HepG2 (cell line): ENCODE measurements around the gene PPP1CC. TPM values are rescaled to one million over a fixed set of nuclear protein-coding genes. Genes with fewer than 3 reads are reported as not detected.

ENCODE experiments used
- ATF1 ChIP-seq: IDR thresholded peaks from 2 replicates; pipeline ENCODE4 v1.6.1; 2016; ENCODE audit warnings: mild to moderate bottlenecking, control low read depth
- ATF7 ChIP-seq, 2 experiments: fragments of 450-650 bp in 1 of 2; sonication (generic) in 1 of 2; formaldehyde crosslinking in 1 of 2; IDR thresholded peaks; 2 replicates each; pipeline versions ENCODE4 v1.4.0 to v1.6.1; 2016 to 2020; ENCODE audit warnings: antibody characterized with exemption in 1 of 2, mild to moderate bottlenecking in 1 of 2, missing genetic modification reagents in 1 of 2
- BORCS8-MEF2B ChIP-seq: sonication (generic); formaldehyde crosslinking; IDR thresholded peaks from 2 replicates; pipeline ENCODE4 v1.8.0; 2022; ENCODE audit warnings: mild to moderate bottlenecking, missing genetic modification reagents
- ERF ChIP-seq: IDR thresholded peaks from 2 replicates; pipeline ENCODE4 v1.6.1; 2018; ENCODE audit warnings: missing biosample characterization, missing genetic modification reagents
- IKZF5 ChIP-seq: IDR thresholded peaks from 2 replicates; pipeline ENCODE4 v1.6.1; 2018; ENCODE audit warnings: missing genetic modification reagents, mild to moderate bottlenecking, missing compliant biosample characterization
- NR2C2 ChIP-seq: sonication (generic); formaldehyde crosslinking; IDR thresholded peaks from 2 replicates; pipeline ENCODE4 v1.4.0; 2020; ENCODE audit warnings: missing genetic modification reagents, mild to moderate bottlenecking, moderate library complexity, borderline replicate concordance
- RAD51 ChIP-seq: fragments of 450-650 bp; IDR thresholded peaks from 2 replicates; pipeline ENCODE4 v1.6.1; 2016; ENCODE audit warnings: borderline replicate concordance
- RNF219 ChIP-seq: sonication (generic); formaldehyde crosslinking; IDR thresholded peaks from 2 replicates; pipeline ENCODE4 v1.5.0; 2020; ENCODE audit warnings: mild to moderate bottlenecking, missing genetic modification reagents
- SP5 ChIP-seq: IDR thresholded peaks from 2 replicates; pipeline ENCODE4 v1.6.1; 2016; ENCODE audit warnings: low read depth, borderline replicate concordance
- STAT5B ChIP-seq: sonication (generic); formaldehyde crosslinking; IDR thresholded peaks from 2 replicates; pipeline ENCODE4 v1.4.0; 2020; ENCODE audit warnings: missing genetic modification reagents
- THAP8 ChIP-seq: sonication (generic); formaldehyde crosslinking; IDR thresholded peaks from 2 replicates; pipeline ENCODE4 v1.5.1; 2020; ENCODE audit warnings: missing genetic modification reagents, mild to moderate bottlenecking, borderline replicate concordance
- ZBED4 ChIP-seq: sonication (generic); formaldehyde crosslinking; IDR thresholded peaks from 2 replicates; pipeline ENCODE4 v1.4.0; 2020; ENCODE audit warnings: missing genetic modification reagents, borderline replicate concordance
- ZFP36 ChIP-seq: fragments of 150-350 bp; IDR thresholded peaks from 2 replicates; pipeline ENCODE4 v1.6.1; 2018; ENCODE audit warnings: borderline replicate concordance, low read length, low read depth; ENCODE audit not compliant: partially characterized antibody
- ZKSCAN5 ChIP-seq: sonication (generic); formaldehyde crosslinking; IDR thresholded peaks from 2 replicates; pipeline ENCODE4 v1.5.1; 2020; ENCODE audit warnings: mild to moderate bottlenecking, missing genetic modification reagents
- ZMYM2 ChIP-seq: sonication (generic); formaldehyde crosslinking; IDR thresholded peaks from 2 replicates; pipeline ENCODE4 v1.8.0; 2022; ENCODE audit warnings: mild to moderate bottlenecking, missing genetic modification reagents
- ZNF10 ChIP-seq: sonication (generic); formaldehyde crosslinking; IDR thresholded peaks from 2 replicates; pipeline ENCODE4 v1.4.0; 2020; ENCODE audit warnings: mild to moderate bottlenecking, low read depth, missing genetic modification reagents, borderline replicate concordance
- ZNF224 ChIP-seq: sonication (generic); formaldehyde crosslinking; IDR thresholded peaks from 2 replicates; pipeline ENCODE4 v1.5.0; 2020; ENCODE audit warnings: mild to moderate bottlenecking, missing genetic modification reagents
- ZNF282 ChIP-seq: fragments of 450-650 bp; IDR thresholded peaks from 2 replicates; pipeline ENCODE4 v1.6.1; 2018; ENCODE audit not compliant: partially characterized antibody
- ZNF556 ChIP-seq: sonication (generic); formaldehyde crosslinking; IDR thresholded peaks from 2 replicates; pipeline ENCODE4 v1.4.0; 2020; ENCODE audit warnings: mild to moderate bottlenecking, missing genetic modification reagents, borderline replicate concordance
- ZNF652 ChIP-seq: IDR thresholded peaks from 2 replicates; pipeline ENCODE4 v1.6.1; 2016; ENCODE audit warnings: low read depth, borderline replicate concordance
- ZNF790 ChIP-seq: sonication (generic); formaldehyde crosslinking; IDR thresholded peaks from 2 replicates; pipeline ENCODE4 v1.8.0; 2022; ENCODE audit warnings: missing genetic modification reagents, mild to moderate bottlenecking, borderline replicate concordance
- ZNF850 ChIP-seq: sonication (generic); formaldehyde crosslinking; conservative IDR thresholded peaks from 2 replicates; pipeline ENCODE4 v1.9.0; 2021; ENCODE audit warnings: mild to moderate bottlenecking, missing genetic modification reagents
- polyA plus RNA-seq, 8 experiments: library from polyadenylated mRNA; depleted of rRNA in 3 of 8; stranded (reverse) in 7 of 8; unstranded in 1 of 8; fragments of >200 nt; fragmentation: Illumina TruSeq in 4 of 8; extraction: Trizol in 4 of 8; gene quantifications; 2 replicates each; pipeline versions ENCODE4 v1.2.1 to v1.2.3, GENCODE V29; 2011 to 2016; ENCODE audit warnings: low read depth in 4 of 8, missing spikeins in 1 of 8, mixed read lengths in 1 of 8; ENCODE audit not compliant: insufficient read depth in 1 of 8
- total RNA-seq, 5 experiments: library from RNA; depleted of rRNA; stranded (reverse); fragments of >200 nt; fragmentation: Illumina TruSeq; extraction: Trizol; gene quantifications; 2 replicates each; pipeline ENCODE4 v1.2.3, GENCODE V29; 2016; ENCODE audit warnings: low read depth in 1 of 5

PPP1CC gene
- total and polyA plus RNA-seq, 2 of the 13 experiments (the other 11 are each of a cell fraction or from before 2014, with no cell fraction given) = 178 to 187 TPM

GRCh38 chr12:110742718-110743570 lies at the start of gene PPP1CC (continued):
- no peak for TF ChIP-seq RNF219 (CRISPR knock-in tag)
- TF ChIP-seq ZNF790 (CRISPR knock-in tag) = no peak
- no peak for TF ChIP-seq ZMYM2 (CRISPR knock-in tag)
- TF ChIP-seq ZBED4 = peak; percentile 78
- peak; percentile 83 for TF ChIP-seq SP5
- TF ChIP-seq ZNF556 (CRISPR knock-in tag) = no peak
- no peak for TF ChIP-seq ZNF224 (CRISPR knock-in tag)
- TF ChIP-seq ATF1 (CRISPR knock-in tag) = no peak
- TF ChIP-seq ZFP36 = no peak
- peak; percentile 69 for TF ChIP-seq ERF (CRISPR knock-in tag)
- TF ChIP-seq ZNF282 = no peak
- TF ChIP-seq STAT5B = no peak
- no peak for TF ChIP-seq THAP8 (CRISPR knock-in tag)
- TF ChIP-seq BORCS8-MEF2B = peak; percentile 37; the same call in 1 of the 2 replicates
- no peak for TF ChIP-seq RAD51
- no peak for TF ChIP-seq ZNF652 (CRISPR knock-in tag)
- TF ChIP-seq NR2C2 = 0 out of 2 replicates have a peak, but pooled peaks have one; percentile 5
- TF ChIP-seq ATF7 (IDR thresholded peaks at IDR 0.05) = no peak
- no peak for TF ChIP-seq ATF7 (CRISPR knock-in tag; IDR thresholded peaks at IDR 0.05)
- no peak for TF ChIP-seq ZNF10 (CRISPR knock-in tag)
- no peak for TF ChIP-seq ZKSCAN5
- no peak for TF ChIP-seq ZNF850
- TF ChIP-seq IKZF5 (CRISPR knock-in tag) = peak; percentile 67; the same call in 1 of the 2 replicates
